ENCODE measurements around the gene PPM1D.
"Not testable (repeated sequence)": the region's sequence is repeated elsewhere in the genome, so short reads cannot be mapped to it uniquely, and the experiment has no call there.

PPM1D gene

DNA sequence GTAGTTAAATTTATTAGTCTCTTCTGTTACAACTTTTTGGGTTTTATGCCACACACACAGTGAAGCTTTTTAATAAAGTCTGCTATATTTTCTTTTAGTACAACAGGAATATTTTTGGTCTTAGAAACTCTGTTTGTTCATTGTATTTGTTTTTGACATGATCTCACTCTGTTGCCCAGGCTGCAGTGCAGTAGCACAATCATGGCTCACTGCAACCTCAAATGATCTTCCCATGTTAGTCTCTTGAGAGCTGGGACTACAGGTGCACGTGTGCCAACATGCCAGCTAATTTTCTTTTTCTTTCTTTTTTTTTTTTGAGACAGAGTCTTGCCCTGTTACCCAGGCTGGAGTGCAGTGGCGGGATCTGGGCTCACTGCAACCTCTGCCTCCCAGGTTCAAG, 27.1 kb downstream of the PPM1D start:
- no peak for DNase-seq

- no peak for DNase-seq
Observed at GRCh38 chr17:60628252-60628889, 28.4 kb downstream of the PPM1D start.

DNA sequence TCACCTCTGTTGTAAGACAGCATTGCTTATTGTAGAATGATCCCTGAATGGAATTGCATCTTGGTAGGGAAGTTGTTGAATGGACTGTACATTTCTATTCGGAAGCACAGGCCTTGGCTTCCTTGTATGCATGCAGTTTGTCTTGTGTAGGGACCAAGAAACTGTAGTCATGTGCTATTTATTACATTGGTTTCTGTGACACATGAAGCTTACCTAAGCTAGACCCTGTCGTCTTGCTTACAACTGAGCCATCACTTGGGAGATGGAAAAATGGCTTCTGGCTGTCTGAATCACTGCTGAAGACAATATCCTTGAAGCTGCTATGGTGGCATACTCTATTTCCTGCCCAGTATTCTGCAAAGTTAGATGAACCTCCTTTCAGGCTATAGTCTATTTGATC, 29.1 kb downstream of the PPM1D start:
- no peak for DNase-seq

GRCh38 chr17:60630352-60630751, 30.4 kb downstream of the PPM1D start:
- no peak for DNase-seq

DNA sequence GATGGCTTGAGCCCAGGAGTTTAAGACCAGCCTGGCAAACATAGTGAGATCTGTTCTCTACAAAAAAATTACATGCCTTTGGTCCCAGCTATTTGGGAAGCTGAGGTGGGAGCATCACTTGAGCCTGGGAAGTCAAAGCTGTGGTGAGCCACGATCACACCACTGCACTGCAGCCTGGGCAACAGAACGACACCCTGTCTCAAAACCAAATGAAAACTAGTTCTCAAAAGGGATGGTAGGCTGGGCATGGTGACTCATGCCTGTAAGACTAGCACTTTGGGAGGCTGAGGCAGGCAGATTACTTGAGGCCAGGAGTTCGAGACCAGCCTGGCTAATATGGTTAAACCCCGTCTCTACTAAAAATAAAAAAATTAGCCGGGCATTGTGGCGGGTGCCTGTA, 31.1 kb downstream of the PPM1D start:
- no peak for DNase-seq

- DNase-seq = no peak
Observed at GRCh38 chr17:60637683-60638082, 37.7 kb downstream of the PPM1D start.

GRCh38 chr17:60639019-60639330, 39.0 kb downstream of the PPM1D start:
- DNase-seq = no peak

- DNase-seq = no peak
Observed at GRCh38 chr17:60640503-60640902, 40.5 kb downstream of the PPM1D start.

- DNase-seq = no peak
Observed at GRCh38 chr17:60641126-60641525, 41.1 kb downstream of the PPM1D start.

DNA sequence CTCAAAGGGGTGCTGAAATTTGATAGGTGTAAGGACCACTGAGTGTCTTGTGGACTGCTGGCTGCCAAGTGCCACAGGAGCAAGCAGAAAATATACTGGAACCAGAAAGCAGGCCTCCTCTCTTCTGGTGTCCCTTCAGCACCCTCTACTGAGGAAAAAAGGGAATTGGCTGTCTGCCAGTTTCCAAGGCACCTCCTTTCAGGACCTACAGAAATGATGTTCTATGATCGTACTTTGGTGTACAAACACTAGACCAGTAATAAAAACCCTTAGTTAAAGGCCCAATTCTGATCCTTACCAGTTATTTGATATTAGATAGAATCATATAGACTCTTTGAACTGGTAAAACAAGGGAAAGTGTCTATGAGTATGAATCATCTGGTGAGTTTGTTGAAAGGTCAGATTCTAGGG, 41.8 kb downstream of the PPM1D start:
- DNase-seq = peak; percentile 59 to 80

GRCh38 chr17:60645918-60646523, 46.0 kb downstream of the PPM1D start:
- DNase-seq = no peak

GRCh38 chr17:60646701-60647100, 46.7 kb downstream of the PPM1D start:
- no peak for DNase-seq

DNA sequence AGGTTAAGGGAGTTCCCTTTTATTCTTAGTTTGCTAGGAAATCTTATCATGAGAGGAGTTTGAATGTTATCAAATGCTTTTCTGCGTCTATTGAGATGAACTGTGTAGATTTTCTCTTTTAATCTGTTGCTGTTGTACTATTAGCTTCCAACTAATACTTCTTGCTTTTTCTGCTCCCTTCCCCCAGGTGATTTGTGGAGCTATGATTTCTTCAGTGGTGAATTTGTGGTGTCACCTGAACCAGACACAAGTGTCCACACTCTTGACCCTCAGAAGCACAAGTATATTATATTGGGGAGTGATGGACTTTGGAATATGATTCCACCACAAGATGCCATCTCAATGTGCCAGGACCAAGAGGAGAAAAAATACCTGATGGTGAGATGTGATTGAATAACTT, 47.7 kb downstream of the PPM1D start:
- DNase-seq = no peak

GRCh38 chr17:60652454-60653247, 52.7 kb downstream of the PPM1D start:
- no peak for DNase-seq

DNA sequence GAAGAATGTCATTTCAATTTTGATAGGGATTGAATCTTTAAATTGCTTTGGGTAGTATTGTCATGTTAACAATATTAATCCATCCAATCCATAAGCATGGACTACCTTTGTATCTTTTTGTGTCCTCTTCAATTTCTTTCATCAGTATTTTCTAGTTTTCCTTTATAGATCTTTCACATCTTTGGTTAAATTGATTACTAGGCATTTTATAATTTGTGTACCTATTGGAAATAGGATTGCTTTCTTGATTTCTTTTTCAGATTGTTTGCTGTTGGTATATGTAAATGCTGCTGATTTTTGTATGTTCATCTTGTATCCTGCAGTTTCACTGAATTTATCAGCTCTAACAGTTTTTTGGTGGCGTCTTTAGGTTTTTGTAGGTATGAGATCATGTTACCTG, 53.6 kb downstream of the PPM1D start:
- DNase-seq = no peak

DNA sequence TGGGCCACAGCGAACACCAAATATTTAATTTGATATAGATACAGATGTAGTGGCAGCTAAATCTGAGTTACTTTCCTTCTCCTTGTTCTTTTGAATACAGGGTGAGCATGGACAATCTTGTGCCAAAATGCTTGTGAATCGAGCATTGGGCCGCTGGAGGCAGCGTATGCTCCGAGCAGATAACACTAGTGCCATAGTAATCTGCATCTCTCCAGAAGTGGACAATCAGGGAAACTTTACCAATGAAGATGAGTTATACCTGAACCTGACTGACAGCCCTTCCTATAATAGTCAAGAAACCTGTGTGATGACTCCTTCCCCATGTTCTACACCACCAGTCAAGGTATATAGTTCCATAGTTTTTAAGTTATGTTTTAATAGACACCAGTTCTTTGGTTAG, 56.5 kb downstream of the PPM1D start:
- no peak for DNase-seq

DNA sequence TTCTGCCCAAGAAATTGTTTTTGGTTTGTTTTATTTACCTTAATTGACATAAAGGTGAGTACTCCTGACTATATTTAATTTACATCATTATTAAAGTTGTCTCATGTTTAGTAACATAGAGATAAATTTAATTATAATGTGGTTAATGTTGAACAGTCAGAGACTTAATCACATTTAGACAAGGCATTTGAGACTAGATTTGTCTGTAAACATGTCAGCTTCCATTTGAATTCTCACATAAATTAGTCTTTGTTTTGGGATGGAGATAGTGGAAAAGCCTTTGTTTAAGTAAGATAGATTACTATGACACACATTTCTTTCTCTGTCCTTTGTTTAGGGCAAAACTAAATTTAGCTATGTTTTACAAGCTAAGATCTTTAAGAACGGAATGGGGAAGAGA, 59.2 kb downstream of the PPM1D start:
- no peak for DNase-seq

- DNase-seq = no peak
Observed at GRCh38 chr17:60661489-60661888, 61.5 kb downstream of the PPM1D start.

- DNase-seq = no peak
Observed at GRCh38 chr17:60664022-60664421, 64.0 kb downstream of the PPM1D start.

DNA sequence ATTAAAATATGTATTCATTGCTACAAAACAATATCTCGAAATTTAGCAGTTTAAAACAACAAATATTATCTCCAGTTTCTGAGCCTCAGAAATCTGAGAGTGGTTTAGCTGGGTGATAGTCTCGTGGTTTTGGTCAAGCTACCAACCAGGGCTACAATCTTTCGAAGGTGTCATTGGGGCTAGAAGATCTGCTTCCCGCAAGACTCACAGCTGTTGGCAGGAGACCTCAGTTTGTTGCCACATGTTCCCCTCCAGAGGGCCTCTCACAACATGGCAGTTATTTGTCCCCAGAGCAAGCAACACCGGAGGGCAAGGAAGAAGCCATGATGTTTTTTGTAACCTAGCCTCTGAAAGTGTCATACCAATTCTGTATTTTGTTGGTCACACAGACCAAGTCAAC, 65.6 kb downstream of the PPM1D start:
- no peak for DNase-seq

DNA sequence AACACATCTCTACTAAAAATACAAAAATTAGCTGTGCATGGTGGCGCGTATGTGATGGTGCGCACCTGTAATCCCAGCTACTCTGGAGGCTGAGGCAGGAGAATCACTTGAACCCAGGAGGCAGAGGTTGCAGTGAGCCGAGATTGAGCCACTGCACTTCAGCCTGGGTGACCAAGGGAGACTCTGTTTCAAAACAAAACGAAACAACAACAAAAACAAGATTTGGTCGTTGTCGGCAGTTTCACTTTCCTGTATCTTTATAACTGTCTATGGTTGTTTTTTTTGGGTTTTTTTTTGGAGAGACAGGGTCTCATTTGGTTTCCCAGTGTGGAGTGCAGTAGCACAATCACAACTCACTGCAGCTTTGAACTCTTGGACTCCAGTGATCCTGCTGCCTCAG, 68.7 kb downstream of the PPM1D start:
- not testable (repeated sequence) for DNase-seq

DNA sequence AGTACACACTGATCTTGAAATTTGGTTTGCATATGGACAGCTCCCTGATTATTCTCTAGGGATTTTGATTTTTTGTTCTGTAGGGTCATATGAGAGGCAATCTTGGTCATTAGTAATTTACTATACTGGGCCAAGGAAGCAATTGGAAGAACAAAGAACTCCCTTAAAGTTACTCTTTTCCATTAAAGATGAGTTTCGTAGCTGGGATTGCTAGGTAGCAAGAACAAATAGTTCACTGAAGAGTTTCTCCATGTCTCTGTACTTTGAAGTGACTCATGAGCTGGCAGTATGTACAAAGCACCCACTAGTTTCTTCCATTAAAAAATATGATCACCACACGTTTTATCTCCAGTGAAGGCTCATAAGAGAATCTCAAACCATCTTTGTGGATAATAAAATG, 71.5 kb downstream of the PPM1D start:
- DNase-seq = no peak

DNA sequence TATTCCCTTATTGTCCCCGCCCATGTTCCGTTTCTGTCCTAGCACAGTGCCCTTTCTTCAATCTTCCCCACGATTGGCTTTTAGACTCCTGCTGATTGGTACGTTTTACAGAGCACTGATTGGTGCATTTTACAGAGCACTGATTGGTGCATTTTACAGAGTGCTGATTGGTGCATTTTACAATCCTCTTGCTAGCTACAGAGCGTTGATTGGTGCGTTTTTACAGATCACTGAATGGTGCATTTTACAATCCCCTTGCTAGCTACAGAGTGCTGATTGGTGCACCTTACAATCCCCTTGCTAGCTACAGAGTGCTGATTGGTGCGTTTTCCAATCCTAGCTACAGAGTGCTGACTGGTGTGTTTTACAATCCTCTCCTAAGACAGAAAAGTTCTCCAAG, 74.6 kb downstream of the PPM1D start:
- not testable (repeated sequence) for DNase-seq

DNA sequence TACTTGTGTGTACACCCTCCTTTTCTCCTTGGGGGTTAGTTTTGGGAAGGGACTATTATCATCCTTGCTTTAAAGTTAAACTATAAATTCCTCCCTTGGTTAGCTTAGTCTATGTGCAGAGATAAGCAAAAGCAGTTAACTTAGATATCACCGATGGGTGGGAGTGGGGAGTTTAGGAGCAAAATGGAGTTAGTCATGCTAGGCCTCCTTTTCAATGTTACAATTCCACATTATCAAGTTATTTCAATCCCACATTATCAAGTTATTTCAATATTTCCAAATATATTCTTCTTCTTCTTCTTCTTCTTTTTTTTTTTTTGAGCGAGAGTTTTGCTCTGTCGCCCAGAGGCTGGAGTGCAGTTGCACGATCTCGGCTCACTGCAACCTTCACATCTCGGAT, 76.0 kb downstream of the PPM1D start:
- DNase-seq = no peak

Measured in NCI-H1930 (cell line).